Measurements from ENCODE around the gene CDYL.

- no peak for TF ChIP-seq POLR2A (IDR thresholded peaks at IDR 0.05)
- TF ChIP-seq EP300 (IDR thresholded peaks at IDR 0.05): no peak
- no peak for TF ChIP-seq CTCF (IDR thresholded peaks at IDR 0.05)
These were observed 201.3 kb downstream of the CDYL start for GRCh38 chr6:4977468-4977867.

All from suprapubic skin (tissue), 3 donors.